ENCODE results near the gene MXRA7.

GRCh38 chr17:76631821-76632565, 78.8 kb downstream of the MXRA7 start:
- TF ChIP-seq CTCF (IDR thresholded peaks at IDR 0.05) (no peak), POLR2A (IDR thresholded peaks at IDR 0.05) (no peak), POLR2AphosphoS5 (IDR thresholded peaks at IDR 0.05) (no peak), EP300 (IDR thresholded peaks at IDR 0.05) (no peak)

Measured in sigmoid colon (tissue), 4 donors.